Measurements from ENCODE around the gene USP17L30. TPM values are rescaled to one million over a fixed set of nuclear protein-coding genes. Genes with fewer than 3 reads are reported as not detected.
"Not testable (repeated sequence)": the region's sequence is repeated elsewhere in the genome, so short reads cannot be mapped to it uniquely, and the experiment has no call there.

The USP17L30 gene
- total and polyA plus RNA-seq, 4 donors, result not detected

DNA sequence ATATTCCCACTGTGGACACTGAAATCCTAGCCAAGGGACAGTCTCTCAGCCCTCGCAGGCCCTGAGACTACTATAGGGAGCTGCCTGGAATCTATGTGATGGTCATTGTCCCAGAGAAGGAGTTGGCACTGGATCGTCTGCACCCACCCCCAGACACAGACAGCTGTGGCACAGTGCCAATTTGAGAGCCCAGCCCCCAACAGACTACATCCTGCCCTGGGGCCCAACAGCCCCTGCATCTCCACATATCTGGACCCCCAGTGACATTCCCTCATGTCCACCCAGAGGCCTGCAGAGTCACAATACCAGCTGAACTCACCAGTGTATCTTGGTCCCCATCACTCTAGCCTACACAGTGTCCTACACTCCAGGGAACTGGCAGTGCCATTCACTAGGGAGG lies 42.8 kb downstream of the USP17L30 start:
- H3K27ac ChIP-seq (ENCODE audit: low read depth in 1 of 2, low read length in 1 of 2); H3K4me1 ChIP-seq (ENCODE audit: control insufficient read depth in 5 of 5, insufficient read depth in 5 of 5, low read length in 5 of 5); H3K27me3 ChIP-seq (ENCODE audit: control insufficient read depth in 3 of 3, insufficient read depth in 3 of 3, low read length in 2 of 3); ATAC-seq (ENCODE audit: insufficient read depth, low FRiP score); H3K9me3 ChIP-seq (ENCODE audit: control insufficient read depth in 4 of 4, insufficient read depth in 3 of 4, low read length in 3 of 4); DNase-seq; H3K4me3 ChIP-seq; H3K9ac ChIP-seq (ENCODE audit: insufficient read depth in 1 of 2, low read length in 2 of 2); H3K36me3 ChIP-seq (ENCODE audit: control insufficient read depth in 4 of 4, insufficient read depth in 4 of 4, low read length in 4 of 4): not testable (repeated sequence)
- 77 to 81% methylated on average over 2 of the region's 2 CpGs for WGBS, 2 donors

DNA sequence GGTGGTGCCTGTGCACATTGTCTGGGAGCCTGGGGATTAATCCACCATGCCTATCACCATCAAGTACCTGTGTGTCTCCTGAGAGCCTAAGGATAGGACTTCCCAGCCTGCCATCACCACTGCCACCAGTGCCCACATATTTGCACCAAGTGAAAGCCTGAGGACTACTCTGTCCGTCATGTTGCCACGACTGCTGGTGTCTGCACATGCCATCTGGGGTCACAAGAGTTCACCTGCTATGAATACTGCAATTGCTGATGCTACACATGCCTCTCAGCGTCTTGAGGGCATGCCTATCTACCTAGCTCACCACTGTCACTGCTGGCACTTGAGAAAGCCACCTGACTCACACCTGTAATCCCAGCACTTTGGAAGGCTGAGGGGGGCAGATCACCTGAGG lies 43.6 kb downstream of the USP17L30 start:
- H3K27ac ChIP-seq (ENCODE audit: low read depth in 1 of 2, low read length in 1 of 2); H3K27me3 ChIP-seq (ENCODE audit: control insufficient read depth in 3 of 3, insufficient read depth in 3 of 3, low read length in 2 of 3); H3K4me3 ChIP-seq; H3K9me3 ChIP-seq (ENCODE audit: control insufficient read depth in 4 of 4, insufficient read depth in 3 of 4, low read length in 3 of 4); H3K4me1 ChIP-seq (ENCODE audit: control insufficient read depth in 5 of 5, insufficient read depth in 5 of 5, low read length in 5 of 5); H3K9ac ChIP-seq (ENCODE audit: insufficient read depth in 1 of 2, low read length in 2 of 2); DNase-seq; H3K36me3 ChIP-seq (ENCODE audit: control insufficient read depth in 4 of 4, insufficient read depth in 4 of 4, low read length in 4 of 4); ATAC-seq (ENCODE audit: insufficient read depth, low FRiP score): not testable (repeated sequence)
- 71 to 88% methylated on average over 3 of the region's 3 CpGs for WGBS, 2 donors

GRCh38 chr4:9409793-9410192 lies 46.9 kb downstream of the USP17L30 start:
- Histone ChIP-seq H3K4me1 (ENCODE audit: control insufficient read depth in 5 of 5, insufficient read depth in 5 of 5, low read length in 5 of 5) (no peaks in the 10 kb centered on the region), H3K27ac (ENCODE audit: low read depth in 1 of 2, low read length in 1 of 2) (no peak overlapping the region), H3K9ac (ENCODE audit: insufficient read depth in 1 of 2, low read length in 2 of 2) (no peak overlapping the region), H3K4me3 (no peak overlapping the region), H3K36me3 (ENCODE audit: control insufficient read depth in 4 of 4, insufficient read depth in 4 of 4, low read length in 4 of 4) (no peaks in the 10 kb centered on the region), H3K9me3 (ENCODE audit: control insufficient read depth in 4 of 4, insufficient read depth in 3 of 4, low read length in 3 of 4) (no peaks in the 10 kb centered on the region), H3K27me3 (ENCODE audit: control insufficient read depth in 3 of 3, insufficient read depth in 3 of 3, low read length in 2 of 3) (no peaks in the 10 kb centered on the region)
- no peak for TF ChIP-seq CTCF (IDR thresholded peaks at IDR 0.05; ENCODE audit: control extremely low read depth, extremely low read depth)
- 90 to 95% methylated on average over 13 of the region's 13 CpGs for WGBS, 2 donors
- ATAC-seq (ENCODE audit: insufficient read depth, low FRiP score) (no peak), DNase-seq (no peak)

Small RNAs within 50 kb of the gene (small RNA-seq; reads per million reads assigned to genes)
- gene RNA5SP153 (ENCODE audit: low replicate concordance), result not detected

Other genes starting within 250 kb of the USP17L30 start
- not detected for gene FAM90A26, start 192.7 kb upstream of the USP17L30 start, total RNA-seq
- not detected for gene FAM90A26, start 192.7 kb upstream of the USP17L30 start, polyA plus RNA-seq
- not detected for gene USP17L10, start 152.5 kb upstream of the USP17L30 start, total RNA-seq
- gene USP17L10, start 152.5 kb upstream of the USP17L30 start, polyA plus RNA-seq, result not detected
- gene USP17L11, start 147.7 kb upstream of the USP17L30 start, total RNA-seq, result not detected
- gene USP17L11, start 147.7 kb upstream of the USP17L30 start, polyA plus RNA-seq, result not detected
- not detected for gene USP17L12, start 143.0 kb upstream of the USP17L30 start, total RNA-seq
- not detected for gene USP17L12, start 143.0 kb upstream of the USP17L30 start, polyA plus RNA-seq
- gene USP17L13, start 138.2 kb upstream of the USP17L30 start, total RNA-seq, result not detected
- not detected for gene USP17L13, start 138.2 kb upstream of the USP17L30 start, polyA plus RNA-seq
- not detected for gene USP17L15, start 128.7 kb upstream of the USP17L30 start, total RNA-seq
- gene USP17L15, start 128.7 kb upstream of the USP17L30 start, polyA plus RNA-seq, result not detected
- gene USP17L17, start 119.2 kb upstream of the USP17L30 start, total RNA-seq, result not detected
- gene USP17L17, start 119.2 kb upstream of the USP17L30 start, polyA plus RNA-seq, result not detected
- gene USP17L18, start 114.5 kb upstream of the USP17L30 start, total RNA-seq, result not detected
- not detected for gene USP17L18, start 114.5 kb upstream of the USP17L30 start, polyA plus RNA-seq
- gene USP17L19, start 109.8 kb upstream of the USP17L30 start, total RNA-seq, result not detected
- not detected for gene USP17L19, start 109.8 kb upstream of the USP17L30 start, polyA plus RNA-seq
- gene USP17L20, start 105.0 kb upstream of the USP17L30 start, total RNA-seq, result not detected
- gene USP17L20, start 105.0 kb upstream of the USP17L30 start, polyA plus RNA-seq, result not detected
- gene USP17L21, start 100.3 kb upstream of the USP17L30 start, total RNA-seq, result not detected
- not detected for gene USP17L21, start 100.3 kb upstream of the USP17L30 start, polyA plus RNA-seq
- gene USP17L22, start 95.5 kb upstream of the USP17L30 start, total RNA-seq, result not detected
- gene USP17L22, start 95.5 kb upstream of the USP17L30 start, polyA plus RNA-seq, result not detected
- gene USP17L24, start 38.0 kb upstream of the USP17L30 start, total RNA-seq, result not detected
- not detected for gene USP17L24, start 38.0 kb upstream of the USP17L30 start, polyA plus RNA-seq
- gene USP17L25, start 33.2 kb upstream of the USP17L30 start, total RNA-seq, result not detected
- not detected for gene USP17L25, start 33.2 kb upstream of the USP17L30 start, polyA plus RNA-seq
- gene USP17L26, start 28.5 kb upstream of the USP17L30 start, total RNA-seq, result not detected
- gene USP17L26, start 28.5 kb upstream of the USP17L30 start, polyA plus RNA-seq, result not detected
- gene USP17L5, start 23.7 kb upstream of the USP17L30 start, total RNA-seq, result not detected
- not detected for gene USP17L5, start 23.7 kb upstream of the USP17L30 start, polyA plus RNA-seq
- not detected for gene USP17L27, start 19.0 kb upstream of the USP17L30 start, total RNA-seq
- not detected for gene USP17L27, start 19.0 kb upstream of the USP17L30 start, polyA plus RNA-seq
- gene USP17L28, start 14.2 kb upstream of the USP17L30 start, total RNA-seq, result not detected
- gene USP17L28, start 14.2 kb upstream of the USP17L30 start, polyA plus RNA-seq, result not detected
- not detected for gene USP17L29, start 9.5 kb upstream of the USP17L30 start, total RNA-seq
- not detected for gene USP17L29, start 9.5 kb upstream of the USP17L30 start, polyA plus RNA-seq
- not detected for gene DEFB131A, start 81.3 kb downstream of the USP17L30 start, total RNA-seq
- not detected for gene DEFB131A, start 81.3 kb downstream of the USP17L30 start, polyA plus RNA-seq